T-helper 22 cell (primary cell): ENCODE data around the gene DLK1.

ENCODE experiments used
- DNase-seq: peaks from one replicate; pipeline ENCODE4 v3.0.0-alpha.2; 2020; ENCODE audit warnings: low read depth

The DLK1 gene

GRCh38 chr14:100762089-100762515 lies 35.4 kb downstream of the DLK1 start:
- DNase-seq: no peak

- DNase-seq: no peak
These were observed 36.2 kb downstream of the DLK1 start for GRCh38 chr14:100762901-100763300.

GRCh38 chr14:100764471-100765115 lies 37.9 kb downstream of the DLK1 start:
- DNase-seq: no peak

- no peak for DNase-seq
These were observed 38.6 kb downstream of the DLK1 start for GRCh38 chr14:100765296-100765695.

- no peak for DNase-seq
These were observed 39.3 kb downstream of the DLK1 start for GRCh38 chr14:100765991-100766390.

GRCh38 chr14:100767003-100767787 lies 40.5 kb downstream of the DLK1 start:
- DNase-seq: no peak

GRCh38 chr14:100767788-100768536 lies 41.3 kb downstream of the DLK1 start:
- no peak for DNase-seq

- DNase-seq: no peak
These were observed 42.6 kb downstream of the DLK1 start for GRCh38 chr14:100769035-100769939.

GRCh38 chr14:100770046-100770445 lies 43.4 kb downstream of the DLK1 start:
- no peak for DNase-seq

GRCh38 chr14:100770605-100771120 lies 44.0 kb downstream of the DLK1 start:
- no peak for DNase-seq

GRCh38 chr14:100771121-100771800 lies 44.6 kb downstream of the DLK1 start:
- DNase-seq: no peak

GRCh38 chr14:100772607-100773165 lies 46.0 kb downstream of the DLK1 start:
- DNase-seq: no peak

GRCh38 chr14:100773331-100774163 lies 46.9 kb downstream of the DLK1 start:
- DNase-seq: no peak

- DNase-seq: no peak
These were observed 47.5 kb downstream of the DLK1 start for GRCh38 chr14:100774164-100774537.

- DNase-seq: no peak
These were observed 48.7 kb downstream of the DLK1 start for GRCh38 chr14:100775351-100775830.

GRCh38 chr14:100775831-100776591 lies 49.3 kb downstream of the DLK1 start:
- DNase-seq: no peak

- no peak for DNase-seq
These were observed 50.1 kb downstream of the DLK1 start for GRCh38 chr14:100776681-100777365.

- no peak for DNase-seq
These were observed 50.7 kb downstream of the DLK1 start for GRCh38 chr14:100777366-100777817.
